T1000 (cell line): ENCODE data around the gene DCTD.

Experiments used
- DNase-seq: peaks from one replicate; lab custom pipeline; 2025; ENCODE audit warnings: mixed read lengths; lab: John Stamatoyannopoulos, UW

The DCTD gene

DNA sequence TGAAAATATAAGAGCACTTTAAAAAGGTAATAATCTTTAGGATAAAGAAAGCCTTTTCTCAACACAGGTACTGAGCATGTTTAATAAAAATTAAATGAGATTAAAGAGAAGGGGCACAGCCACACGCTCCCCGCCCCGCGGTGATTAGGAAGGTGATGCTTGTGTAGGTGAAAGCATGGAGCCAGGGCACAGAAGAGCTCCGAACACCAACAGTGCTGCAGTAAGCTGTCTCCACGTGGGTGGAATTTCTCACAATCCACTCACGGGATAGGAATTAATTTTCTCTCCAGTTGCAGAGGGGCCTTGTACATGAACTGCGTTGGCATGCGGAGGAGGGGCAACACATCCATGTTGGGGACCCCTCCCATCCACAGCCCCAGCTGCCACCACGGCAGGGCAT, 27.0 kb downstream of the DCTD start:
- DNase-seq = no peak

DNA sequence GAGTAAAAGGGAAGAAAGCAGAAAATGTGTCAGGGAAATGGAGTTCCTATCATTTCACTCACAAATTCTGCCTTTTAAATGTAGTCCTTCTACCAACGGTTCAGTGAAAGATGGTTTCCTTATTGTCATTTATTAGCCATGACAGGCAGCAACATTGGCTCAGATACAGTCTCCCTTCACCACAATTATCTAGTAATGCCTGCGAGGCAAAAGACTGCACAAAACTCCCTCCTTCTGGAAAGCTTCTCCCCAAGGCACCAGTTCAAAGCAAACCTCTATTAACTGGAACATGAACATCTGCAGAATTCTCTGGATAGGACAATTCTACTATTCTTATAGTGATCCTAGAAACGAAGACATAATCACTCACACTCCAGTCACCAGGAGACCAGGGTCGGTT, 28.3 kb downstream of the DCTD start:
- no peak for DNase-seq

GRCh38 chr4:182886768-182887167, 30.4 kb downstream of the DCTD start:
- no peak for DNase-seq

- no peak for DNase-seq
Measured at GRCh38 chr4:182886205-182886604, 31.0 kb downstream of the DCTD start.

DNA sequence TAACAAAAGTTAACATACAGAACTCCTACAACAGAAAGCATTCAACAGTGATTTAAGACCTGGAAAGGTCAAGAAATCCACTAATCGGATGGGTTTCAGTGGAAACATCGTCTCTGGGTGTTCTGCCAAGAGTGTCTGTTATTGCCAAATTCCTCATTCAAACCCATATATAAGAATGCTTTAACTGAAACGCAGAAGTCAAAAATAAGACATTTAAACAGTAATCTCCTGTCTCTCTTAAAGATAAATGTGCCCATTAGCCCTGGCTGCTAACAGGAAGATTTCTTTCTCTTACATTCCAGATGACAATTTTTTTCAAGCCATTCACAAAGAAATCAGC, 31.5 kb downstream of the DCTD start:
- DNase-seq = no peak

DNA sequence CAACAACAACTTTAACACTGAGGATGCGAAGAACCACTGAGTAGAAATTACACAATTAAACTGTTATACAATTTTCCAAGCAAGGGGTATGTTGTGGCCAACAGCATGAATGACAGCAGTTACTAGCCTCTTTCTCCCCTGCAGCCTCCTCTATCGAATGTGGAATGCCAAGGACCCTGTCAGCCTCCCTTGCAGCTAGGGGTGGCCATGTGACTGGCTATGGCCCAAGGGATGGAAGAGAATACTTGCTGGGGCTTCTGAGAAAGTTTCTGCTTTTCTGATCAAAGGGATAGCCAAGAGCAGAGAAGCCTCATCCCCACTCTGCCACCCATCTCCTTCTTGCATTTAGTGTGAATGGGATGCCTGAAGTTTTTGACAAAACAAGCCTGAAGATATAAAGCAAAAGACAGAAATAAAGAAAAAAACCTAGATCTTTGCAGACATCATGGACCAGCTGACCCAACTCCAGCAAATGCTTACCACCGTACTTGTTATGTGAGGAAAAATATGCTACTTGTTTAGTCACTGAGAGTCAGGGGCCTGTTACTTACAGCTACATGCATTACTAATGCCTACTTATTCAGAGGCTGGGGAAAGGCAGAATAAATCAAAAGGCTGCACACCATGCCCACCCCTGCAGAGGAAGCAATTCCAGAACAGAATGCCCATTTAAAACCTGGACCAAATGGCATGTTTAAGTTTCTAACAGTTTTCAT, 32.0 kb downstream of the DCTD start:
- no peak for DNase-seq

DNA sequence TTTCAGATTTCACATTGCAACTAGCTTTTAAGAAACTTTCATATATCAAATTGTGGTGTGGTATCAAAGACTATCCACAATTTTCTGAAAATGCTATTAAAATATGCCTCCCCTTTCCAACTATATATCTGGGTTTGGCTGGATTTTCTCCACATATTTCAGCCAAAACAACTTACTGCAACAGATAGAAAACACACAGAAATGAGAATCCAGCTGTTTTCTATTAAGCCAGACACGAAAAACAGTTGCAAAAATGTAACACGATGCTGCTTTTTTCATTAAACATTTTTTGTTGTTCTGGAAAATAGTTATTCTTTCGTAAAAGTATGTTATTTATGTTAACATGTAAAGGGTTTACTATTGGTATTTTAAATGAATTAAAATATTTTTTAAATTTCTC, 33.1 kb downstream of the DCTD start:
- no peak for DNase-seq

DNA sequence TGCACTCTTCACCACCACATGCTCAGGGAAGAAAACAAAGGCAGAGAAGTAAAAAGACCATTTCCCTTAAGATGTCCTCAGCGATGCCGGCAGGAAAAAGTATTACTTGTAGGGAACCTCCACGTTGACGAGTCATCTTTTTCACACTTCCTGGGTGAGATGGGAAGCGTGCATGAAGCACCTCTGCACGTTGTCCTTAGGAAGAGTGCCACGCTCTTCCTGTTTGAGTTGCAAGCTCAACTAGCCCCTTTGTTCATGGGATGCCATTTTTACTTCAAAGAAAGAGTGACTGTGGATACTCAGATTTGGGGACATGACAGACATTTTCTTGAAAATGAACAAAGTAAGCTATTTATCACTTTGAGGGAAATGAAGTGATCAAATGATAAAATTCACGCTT, 33.8 kb downstream of the DCTD start:
- no peak for DNase-seq

DNA sequence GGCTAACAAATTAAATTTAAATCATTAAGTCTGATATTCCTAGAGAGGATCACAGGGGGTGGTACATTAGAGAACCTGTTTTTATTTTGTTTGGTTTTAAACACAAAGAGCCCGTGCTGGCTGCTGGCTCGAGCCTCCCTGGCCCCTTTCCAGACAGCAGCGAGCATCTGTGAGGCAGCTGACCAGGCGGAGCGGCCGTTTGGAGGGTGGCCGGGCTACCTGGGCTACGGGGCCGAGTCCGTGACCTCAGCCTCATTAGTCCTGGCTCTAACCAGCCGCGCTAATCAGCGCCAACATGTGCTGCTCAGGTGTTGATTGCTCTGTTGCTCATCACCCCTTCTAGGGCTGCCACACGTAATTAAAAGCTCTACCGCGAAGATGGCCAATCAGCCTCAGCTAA, 35.3 kb downstream of the DCTD start:
- DNase-seq = no peak

GRCh38 chr4:182880387-182881356, 36.5 kb downstream of the DCTD start:
- DNase-seq = no peak

DNA sequence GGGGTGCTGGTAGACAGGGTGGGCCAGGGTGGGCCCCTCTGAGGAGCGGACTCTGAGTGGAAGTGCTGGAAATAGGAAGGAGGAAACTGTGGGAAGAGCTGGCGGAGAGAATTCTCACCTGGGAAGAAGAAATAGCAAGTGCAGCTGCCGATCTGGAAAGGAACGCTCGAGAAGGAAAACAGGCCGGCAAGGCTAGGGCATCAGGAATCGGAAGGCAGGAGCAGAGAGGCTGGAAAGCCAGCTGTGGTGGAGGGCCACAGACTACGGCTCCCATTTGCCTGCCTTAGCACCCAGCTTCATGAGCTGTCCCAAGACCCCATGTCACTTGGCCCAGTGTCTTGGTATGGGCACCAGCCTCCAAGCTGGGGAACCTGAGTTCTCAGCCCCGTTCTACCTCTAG, 37.3 kb downstream of the DCTD start:
- no peak for DNase-seq

DNA sequence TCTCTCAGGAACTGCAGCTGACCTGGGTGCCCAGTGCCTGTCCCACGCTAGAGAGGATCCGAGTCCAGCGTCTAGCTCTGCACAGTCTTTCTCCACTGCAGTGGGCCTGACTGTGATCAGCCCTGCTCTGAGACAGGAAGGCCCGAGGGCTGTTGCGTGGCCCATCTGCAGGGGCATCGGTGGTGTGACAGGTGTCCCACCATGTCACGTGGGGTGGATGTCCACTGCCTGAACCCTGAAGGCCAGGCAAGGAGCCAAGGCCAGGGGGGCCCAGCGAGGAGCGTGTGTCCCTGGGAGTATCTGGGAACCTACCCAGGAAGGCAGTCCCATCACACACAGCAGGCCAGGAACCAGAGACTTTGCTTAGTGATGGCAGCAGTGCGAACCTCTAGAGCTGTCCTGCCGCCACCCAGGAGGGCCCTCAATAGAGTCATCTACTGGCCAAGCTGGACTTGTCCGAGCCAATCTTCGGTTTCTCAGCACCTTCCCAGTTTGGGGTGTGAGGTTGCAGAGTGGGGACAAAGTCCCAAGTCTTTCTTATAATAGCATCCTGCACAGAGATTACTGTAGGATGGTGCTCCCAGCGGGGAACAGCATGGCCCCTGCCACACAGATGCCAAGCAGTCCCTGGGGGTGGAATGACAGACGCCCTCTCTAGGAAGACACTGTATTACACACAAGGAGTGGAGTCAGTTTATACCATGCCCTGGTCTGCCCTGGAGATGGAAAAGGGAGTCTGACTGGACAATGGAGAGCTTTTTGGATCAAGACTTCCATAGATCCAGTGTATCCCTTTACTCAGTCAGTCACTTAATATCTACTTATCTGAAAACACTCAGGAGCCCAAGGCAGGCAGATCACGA, 38.3 kb downstream of the DCTD start:
- DNase-seq = no peak

- DNase-seq = no peak
Measured at GRCh38 chr4:182877326-182877883, 39.8 kb downstream of the DCTD start.

GRCh38 chr4:182876427-182876826, 40.8 kb downstream of the DCTD start:
- no peak for DNase-seq

DNA sequence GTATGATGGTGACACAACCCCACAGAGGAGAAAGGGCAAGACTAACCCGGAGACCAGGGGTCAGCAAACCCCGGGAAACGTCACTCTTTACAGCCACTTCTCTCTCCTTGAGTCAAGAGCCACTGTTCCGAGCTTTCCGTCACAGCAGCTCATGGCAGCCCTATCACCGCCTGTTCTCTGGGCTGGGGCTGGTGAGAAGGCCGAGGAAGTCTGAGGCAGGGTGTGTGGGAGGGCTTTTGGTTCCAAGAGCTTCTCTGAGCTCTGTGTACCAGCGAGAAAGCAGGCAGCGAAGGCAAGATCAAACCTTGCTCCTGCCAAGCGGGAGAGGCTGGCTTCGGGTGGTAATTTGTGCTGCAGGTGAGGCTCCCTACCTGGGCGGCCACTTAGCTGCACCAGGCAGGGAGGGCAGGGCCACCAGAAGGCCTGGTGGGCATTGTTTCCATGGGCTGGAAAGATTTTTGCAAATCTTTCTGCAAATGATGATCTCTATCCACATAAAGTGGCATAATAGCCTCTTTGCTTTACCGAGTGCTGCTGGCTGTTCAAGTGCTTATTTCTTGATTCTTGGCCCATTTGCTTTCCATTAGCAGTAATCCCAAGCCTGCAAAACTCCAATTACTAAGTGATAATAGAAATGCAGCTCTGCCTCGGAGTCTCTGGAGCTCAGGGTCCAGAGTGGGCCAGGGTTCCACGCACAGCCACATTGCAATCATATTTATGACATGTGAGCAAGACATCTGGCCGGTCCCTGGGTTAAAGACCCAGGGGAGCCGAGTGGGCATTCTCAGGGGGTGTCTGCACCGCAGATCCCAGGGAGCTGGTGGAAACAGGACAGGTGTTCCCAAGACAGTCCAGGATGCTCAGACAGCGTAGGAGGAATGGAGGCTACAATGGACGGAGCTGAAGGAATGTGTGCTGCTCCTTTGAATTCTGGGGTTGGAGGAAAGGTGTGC, 41.5 kb downstream of the DCTD start:
- no peak for DNase-seq

GRCh38 chr4:182874797-182875345, 42.3 kb downstream of the DCTD start:
- DNase-seq = no peak

- DNase-seq = no peak
Measured at GRCh38 chr4:182874304-182874751, 42.9 kb downstream of the DCTD start.

- no peak for DNase-seq
Measured at GRCh38 chr4:182873726-182874125, 43.5 kb downstream of the DCTD start.

DNA sequence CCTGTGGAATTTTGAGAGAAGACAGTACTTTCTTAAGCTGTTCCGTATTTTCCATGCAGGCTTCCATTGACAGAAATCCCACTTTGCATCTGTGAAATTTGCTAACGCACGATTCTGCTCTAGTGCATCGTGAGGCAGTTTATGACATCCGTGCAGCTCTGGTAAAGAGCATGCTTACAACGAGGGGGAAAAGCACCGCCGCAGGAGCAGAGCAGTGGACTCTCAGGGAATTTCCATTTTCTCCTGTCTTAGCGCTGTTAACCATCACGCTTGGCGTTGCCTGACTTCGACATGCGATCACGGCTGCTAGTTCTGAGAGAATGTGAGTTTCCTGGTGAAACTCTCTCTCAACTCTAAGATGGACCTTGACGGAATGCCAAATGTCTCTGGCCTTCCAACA, 43.9 kb downstream of the DCTD start:
- DNase-seq = no peak

DNA sequence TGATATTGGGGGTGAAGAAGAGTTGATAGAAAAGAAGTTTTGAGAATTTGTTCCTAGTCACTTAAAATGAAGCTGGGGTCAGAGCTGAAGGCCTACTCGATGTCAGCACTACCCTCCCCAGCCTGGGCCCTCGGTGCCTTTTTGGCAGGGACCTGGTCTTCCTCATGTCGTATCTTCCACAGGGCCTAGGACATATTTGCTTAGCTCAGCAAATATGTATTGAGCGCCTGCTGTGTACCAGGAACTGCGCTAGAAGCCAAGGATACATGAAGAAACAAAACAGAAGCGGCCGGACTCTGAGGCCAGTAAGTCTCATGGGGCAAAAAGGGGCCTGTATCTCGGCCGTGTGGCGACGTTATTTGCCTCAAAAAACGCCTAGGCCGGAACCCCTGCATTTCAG, 44.3 kb downstream of the DCTD start:
- no peak for DNase-seq

- DNase-seq = no peak
Measured at GRCh38 chr4:182871616-182872015, 45.6 kb downstream of the DCTD start.
